T-helper 9 cell (primary cell): ENCODE data around the gene USP36.
"Not testable (repeated sequence)": the region's sequence is repeated elsewhere in the genome, so short reads cannot be mapped to it uniquely, and the experiment has no call there.

Experiments used
- DNase-seq: peaks from one replicate; pipeline ENCODE4 v3.0.0-alpha.2; 2020

Gene USP36

GRCh38 chr17:78870621-78871020 lies 30.0 kb upstream of the USP36 start:
- no peak for DNase-seq

DNA sequence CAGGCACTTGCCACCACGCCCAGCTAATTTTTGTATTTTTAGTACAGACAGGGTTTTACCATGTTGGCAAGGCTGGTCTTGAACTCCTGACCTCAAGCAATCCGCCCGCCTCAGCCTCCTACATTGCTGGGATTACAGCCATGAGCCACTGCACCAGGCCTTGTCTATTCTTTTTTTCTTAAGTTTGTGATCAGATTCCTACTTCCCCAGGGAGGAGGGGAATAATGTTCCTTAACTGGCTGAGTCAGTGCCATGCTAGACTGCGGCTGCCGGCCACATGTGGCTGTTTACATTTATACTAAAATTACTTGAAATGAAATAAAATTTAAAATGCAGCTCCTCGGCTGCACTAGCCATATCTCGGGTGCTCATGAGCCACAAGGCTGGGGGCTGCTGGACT lies 27.8 kb upstream of the USP36 start:
- DNase-seq: no peak

DNA sequence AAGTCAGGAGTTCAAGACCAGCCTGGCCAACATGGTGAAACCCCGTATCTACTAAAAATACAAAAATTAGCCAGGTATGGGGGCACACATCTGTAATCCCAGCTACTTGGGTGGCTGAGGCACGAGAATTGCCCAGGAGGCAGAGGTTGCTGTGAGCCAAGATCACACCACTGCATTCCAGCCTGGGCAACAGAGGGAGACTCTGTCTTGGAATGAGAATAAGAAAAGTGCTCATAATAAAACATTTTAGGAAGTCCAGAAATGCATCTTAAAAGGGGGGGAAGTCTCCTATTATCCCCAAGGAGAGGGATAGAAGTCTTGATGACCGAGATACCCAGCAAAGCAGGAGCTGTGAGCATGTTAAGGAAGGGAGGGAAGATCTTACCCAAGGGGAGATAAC lies 26.4 kb upstream of the USP36 start:
- not testable (repeated sequence) for DNase-seq

GRCh38 chr17:78865682-78866390 lies 25.2 kb upstream of the USP36 start:
- DNase-seq: peak; percentile 59

- no peak for DNase-seq
Measured at GRCh38 chr17:78864117-78864516, 23.5 kb upstream of the USP36 start.

- DNase-seq: no peak
Measured at GRCh38 chr17:78862073-78863023, 21.7 kb upstream of the USP36 start.

DNA sequence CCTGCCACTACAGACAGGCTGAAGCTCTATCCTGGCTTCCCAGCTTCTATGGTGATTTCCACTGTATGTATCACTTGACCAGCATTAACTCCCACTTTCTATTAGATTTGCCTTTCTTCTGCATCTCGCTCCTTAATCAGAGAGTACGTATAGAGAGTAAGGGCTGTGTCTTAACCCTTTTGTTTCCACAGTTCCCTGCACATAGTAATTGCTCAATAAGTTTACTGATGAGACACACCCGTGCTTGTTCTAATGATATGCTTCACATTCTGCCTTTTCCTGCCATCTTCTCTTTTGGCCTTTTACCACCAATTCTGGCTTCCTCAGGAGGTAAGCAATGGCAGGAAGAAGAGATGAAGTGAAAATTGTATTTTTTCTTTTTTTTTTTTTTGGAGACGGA lies 20.6 kb upstream of the USP36 start:
- DNase-seq: no peak

DNA sequence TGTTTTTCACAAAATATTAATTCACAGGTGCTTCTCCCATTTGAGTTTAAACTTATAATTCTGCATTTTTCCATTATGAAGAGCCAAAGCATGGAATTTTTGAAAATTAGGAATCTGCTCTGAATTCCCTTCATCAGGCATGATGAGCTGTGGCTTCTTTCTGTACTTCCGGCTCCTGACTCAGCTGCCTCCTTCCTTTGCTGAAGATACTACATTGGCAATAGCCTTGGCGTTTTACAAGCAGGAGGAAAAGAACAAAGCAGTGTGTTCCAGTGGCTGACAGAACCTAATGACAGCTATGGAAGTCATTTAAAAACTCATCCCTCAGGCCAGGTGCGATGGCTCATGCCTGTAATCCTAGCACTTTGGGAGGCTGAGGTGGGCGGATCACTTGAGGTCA lies 18.4 kb upstream of the USP36 start:
- DNase-seq: no peak

DNA sequence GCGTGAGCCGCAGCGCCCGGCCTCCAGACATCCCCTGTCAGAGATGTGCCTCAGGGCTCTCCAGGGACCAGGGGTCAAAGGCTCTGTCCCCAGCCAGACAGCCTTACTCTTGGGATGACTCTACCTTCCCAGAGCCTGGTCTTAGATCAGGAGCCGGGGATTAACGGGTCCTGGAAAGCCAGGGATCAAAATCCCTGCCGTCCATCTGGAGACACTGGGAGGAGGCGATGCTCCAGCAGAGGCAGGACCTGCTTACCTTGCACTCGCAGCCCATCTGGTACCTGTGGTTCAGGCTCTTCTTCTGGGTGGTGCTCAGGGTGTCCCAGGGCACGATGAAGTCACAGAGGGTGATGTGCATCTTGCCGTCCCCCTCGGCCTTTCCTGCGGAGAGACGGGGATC lies 16.7 kb upstream of the USP36 start:
- DNase-seq: no peak

GRCh38 chr17:78855561-78856165 lies 15.0 kb upstream of the USP36 start:
- no peak for DNase-seq

- DNase-seq: no peak
Measured at GRCh38 chr17:78854508-78854907, 13.9 kb upstream of the USP36 start.

DNA sequence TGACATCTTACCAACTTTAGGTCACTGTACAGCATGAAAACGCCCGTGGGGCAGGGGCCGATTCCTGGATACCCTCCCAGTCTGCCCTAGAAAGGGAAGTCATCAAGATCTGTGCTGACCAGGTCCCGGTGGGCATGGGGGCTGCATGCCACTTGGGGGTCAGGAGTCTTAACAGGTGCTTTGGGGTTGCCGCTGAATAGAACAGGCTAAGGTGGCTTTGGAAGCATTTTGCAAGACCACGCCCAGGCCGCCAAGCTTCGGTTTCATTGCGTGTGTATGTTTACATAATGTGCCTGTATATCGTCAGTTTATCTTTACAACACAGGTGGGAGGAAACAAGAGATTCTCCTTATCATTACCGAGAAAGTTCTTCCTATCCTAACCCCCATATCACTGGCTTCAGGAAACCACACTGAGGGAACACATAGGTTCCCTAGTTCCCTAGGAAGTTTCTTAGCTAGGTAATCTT lies 13.3 kb upstream of the USP36 start:
- no peak for DNase-seq

DNA sequence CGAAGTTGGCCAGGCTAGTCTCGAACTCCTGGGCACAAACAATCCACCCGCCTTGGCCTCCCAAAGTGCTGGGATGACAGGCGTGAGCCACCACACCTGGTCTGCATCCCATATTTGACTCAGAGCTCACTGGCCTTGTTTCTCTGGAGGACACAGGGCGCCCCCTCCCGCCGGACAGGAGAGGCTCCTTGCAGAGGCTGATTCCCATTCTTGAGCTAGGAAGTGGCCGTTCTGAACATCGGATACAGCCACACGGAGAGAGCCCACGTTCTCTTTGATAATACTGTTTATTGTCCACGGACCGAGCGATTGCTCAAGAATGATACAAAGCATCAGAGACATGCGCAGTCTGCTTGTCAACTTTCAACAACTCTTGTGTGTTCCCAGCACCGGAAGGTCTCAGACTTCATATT lies 12.1 kb upstream of the USP36 start:
- no peak for DNase-seq

DNA sequence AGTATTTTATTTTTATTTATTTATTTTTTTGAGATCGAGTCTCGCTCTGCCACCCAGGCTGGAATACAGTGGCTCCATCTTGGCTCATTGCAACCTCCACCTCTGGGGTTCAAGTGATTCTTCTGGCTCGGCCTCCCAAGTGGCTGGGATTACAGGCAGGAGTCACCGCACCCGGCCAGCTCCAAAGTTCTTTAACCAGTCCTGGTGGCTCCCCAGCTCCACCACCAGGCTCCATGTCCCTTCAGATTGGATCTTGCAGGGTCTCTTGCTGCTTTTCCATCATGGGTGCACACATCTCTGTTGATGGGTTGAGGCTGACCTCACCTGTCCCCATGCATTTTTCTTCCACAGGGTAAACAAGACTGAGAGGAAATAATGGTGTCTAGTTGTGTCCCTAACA lies 8.4 kb upstream of the USP36 start:
- DNase-seq: no peak

- DNase-seq: no peak
Measured at GRCh38 chr17:78847052-78847451, 6.4 kb upstream of the USP36 start.

- DNase-seq: no peak
Measured at GRCh38 chr17:78844301-78845005, 3.8 kb upstream of the USP36 start.

DNA sequence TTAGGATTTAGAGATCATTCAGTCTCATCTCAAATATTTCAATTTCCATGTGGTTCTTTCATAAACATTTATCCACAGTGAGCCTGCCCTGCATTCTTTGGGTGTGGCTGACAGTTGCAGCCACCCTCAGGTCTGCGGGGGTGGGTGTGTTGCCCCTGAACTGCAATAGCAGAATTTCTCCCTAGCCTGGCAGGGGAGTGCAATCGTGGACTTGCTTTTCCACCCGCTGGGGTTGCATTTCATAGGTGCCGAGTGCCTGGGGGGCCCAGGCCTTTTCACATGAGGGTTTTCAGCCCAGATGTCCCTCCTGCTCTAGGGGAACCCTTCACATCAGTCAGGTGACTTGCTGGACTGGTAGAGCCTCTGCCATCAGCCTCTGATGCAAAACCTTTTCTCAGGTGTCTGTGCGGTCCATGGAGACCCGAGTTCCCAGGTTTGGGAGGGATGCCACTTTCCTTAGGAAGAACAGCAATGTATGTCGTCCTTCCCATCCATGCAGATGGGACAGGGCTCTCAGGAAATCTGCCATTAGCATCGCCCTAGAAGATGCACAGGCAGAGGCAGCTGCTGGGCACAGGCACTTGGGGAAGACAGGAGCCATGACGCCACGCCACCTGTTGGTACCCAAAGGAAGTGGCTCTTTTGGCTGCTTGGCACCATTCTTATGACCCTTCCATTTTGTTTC lies 2.4 kb upstream of the USP36 start:
- DNase-seq: peak; percentile 55

DNA sequence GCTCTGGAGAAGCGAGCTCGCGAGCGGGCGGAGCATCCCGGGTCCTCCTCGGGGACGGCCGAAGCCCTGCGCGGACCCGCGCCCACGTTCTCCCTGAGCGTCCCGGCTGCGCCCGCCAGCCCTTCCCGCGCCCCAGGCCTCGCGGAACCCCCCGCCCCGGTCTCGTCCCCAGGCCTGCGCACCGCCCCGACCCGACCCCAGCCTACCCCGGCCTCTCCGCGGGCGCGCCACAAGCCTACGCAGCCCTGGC lies 159 bp downstream of the USP36 start:
- no peak for DNase-seq

GRCh38 chr17:78839762-78840529 lies 668 bp downstream of the USP36 start:
- DNase-seq: peak; percentile 41

GRCh38 chr17:78839235-78839761 lies 1.3 kb downstream of the USP36 start:
- no peak for DNase-seq

DNA sequence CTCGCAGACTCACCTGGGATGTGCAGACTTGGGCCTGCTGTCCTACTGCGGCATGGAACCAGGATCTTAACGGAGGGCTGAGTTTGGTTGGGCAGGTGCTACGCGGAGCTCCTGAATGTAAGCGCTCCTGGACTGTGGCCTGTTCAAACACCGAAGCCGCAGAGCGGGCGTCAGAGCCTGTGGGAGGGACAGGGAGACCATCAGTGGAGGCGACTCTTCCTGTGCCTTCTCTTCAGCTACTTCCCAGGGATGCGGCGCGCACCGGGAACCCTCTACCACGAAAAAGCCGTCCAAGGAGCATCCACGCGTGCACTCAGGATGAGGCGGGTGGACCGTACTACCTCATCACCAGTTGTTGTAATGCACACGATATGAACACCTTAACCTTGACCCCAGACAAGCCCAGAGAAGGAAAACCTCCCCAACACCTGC lies 2.0 kb downstream of the USP36 start:
- DNase-seq: no peak
